Islet of Langerhans (tissue), 1 donor: ENCODE results near the gene CLEC4C.

Experiments
- FAIRE-seq: peaks from one replicate; lab custom pipeline; 2011; peaks lifted over from hg19 to GRCh38; lab: Jason Lieb, UNC

CLEC4C gene

DNA sequence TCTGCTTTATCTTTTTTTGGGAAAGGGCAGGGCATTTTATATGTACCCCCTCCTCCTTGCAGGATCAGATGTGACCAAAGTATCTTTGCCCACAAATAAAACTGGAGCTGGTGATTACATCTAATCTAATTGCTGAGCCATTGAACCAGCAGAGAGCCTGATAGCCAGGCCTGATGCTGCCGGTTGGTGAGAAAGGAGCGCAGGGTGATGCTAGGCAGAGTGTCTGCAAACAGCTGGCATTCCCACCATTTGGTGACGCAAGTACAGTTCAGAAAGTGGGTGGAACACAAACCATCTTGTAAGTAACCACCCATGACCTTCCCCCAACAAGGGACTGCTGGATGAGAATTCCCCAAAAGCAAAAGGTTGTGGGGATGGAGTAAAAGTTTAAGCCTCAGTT, 23.2 kb downstream of the CLEC4C start:
- FAIRE-seq, result no peak

DNA sequence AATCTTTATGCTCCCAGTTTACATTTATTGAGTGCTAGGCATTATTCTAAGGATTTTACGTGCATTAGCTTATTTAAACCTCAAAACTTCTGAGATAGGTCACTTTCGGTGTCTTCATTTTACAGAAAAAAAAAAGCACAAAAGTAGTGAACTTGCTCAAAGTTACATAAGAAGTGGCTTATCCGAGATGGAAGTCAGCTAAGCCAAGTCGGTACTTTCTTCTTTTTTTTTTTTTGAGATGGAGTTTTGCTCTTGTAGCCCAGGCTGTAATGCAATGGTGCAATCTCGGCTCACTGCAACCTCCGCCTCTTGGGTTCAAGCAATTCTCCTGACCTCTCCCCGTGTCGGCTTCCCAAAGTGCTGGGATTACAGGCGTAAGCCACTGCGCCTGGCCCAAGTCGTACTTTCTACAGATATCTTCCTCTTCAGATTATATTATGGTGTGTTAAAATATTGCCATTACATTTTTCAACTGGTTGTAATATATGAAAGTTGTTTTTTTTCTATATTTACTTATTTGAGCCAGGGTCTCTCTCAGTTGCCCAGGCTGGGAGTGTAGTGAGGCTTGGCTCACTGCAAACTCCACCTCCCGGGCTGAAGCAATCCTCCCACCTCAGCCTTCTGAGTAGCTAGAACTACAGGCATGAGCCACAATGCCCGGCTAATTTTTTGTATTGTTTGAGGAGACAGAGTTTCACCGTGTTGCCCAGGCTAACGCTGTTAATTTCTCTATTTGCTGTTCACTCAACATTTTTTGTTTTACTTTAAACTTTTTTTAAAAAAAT, 27.0 kb downstream of the CLEC4C start:
- FAIRE-seq, result no peak

DNA sequence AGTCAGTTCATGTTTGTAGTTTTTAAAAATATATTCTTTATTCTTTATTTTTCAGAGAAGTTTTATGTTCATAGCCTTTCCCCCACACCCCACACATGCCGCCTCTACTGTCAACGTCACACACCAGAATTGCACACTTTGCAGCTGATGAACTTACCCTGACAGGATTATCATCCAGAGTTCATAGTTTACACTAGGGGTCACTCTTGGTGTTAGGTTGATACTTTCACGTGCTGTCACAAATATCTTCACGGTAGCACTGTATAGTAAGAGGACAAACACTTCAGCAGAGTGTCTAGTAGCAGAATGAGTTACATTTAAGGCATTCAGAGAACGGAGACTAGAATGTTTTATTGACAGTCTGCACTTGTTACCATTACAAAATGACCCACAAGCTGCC, 30.8 kb downstream of the CLEC4C start:
- no peak for FAIRE-seq

DNA sequence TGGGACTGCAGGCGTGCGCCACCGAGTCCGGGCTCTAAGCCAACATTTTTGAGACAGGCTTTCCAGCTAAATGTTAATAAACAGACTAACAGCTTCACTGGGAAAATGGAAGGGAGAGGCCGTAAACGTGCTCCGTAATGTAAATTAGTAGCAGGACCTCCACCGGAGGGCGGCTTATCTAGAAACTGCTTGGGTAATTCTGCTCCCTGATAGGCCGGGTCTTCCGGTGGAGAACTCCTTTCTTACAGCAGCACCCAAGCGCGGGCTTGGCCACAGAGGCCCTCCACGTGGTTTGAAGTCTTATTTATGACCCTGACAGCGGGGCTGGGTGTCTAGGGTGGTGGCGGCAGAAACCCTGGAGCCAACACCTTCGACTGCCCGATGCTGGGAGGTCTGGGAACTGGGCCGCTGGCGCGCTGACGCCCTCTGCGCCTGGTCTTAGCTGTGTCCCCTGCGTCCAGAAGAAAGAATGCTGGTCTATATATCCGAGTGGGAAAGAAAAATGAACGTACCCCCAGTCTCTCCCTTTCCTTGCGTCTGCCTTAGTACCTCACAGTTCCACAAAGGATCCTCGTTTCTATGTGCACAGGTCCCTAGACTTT, 34.2 kb downstream of the CLEC4C start:
- no peak for FAIRE-seq

DNA sequence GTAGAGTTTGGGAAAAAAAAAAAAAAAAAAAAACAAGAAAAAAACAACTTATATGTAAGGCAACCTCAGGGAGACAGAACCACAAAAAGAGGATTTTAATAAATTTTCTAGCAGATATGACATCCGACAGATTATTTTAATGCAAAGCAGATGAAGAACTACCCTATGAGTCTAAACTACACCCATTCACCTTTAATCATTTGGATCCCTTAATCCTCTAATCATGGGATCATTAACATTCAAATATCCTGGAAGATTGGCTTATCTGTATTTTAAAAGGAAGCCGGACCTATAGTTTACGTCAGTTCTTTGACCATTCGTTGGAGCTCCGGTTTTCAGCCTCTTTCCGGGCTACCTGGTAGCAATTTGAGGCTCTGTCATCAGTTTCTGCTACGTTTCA, 36.0 kb downstream of the CLEC4C start, which contains the start of gene DPPA3:
Gene DPPA3 (plus strand): TSS at position 301 of the 400 bp plus-strand sequence. CDS start 138 bp downstream, outside the sequence.
- no peak for FAIRE-seq

DNA sequence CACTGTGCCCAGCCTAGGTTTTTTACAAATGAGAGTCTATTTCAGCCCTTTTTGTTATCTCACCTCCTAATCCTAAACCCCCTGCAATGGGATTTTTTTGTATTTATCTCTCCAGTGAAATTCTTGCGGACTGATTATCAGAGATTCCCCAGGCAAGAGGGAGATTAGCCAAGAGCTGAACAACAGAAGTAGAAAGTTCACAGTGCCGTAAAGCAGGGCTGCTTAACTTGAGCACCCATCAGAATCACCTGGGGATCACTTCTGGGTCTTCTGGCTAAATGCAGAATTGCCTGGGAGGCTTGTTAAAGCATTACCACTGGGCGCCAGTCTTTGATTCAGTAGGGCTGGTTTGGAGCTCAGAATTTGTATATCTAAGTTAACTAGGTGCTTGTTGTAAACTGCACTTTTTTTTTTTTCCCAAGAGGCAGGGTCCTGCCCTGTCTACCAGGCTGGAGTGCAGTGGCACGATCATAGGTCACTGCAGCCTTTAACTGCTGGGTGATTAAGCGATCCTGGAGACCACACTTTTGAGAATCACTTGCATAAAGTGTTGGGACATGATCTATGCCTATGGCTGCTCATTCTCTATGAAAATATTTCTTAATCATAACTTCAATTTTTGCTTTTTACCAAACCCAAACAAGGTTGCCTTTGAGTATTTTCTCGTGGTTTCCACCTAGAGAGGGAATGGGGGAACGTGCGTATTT, 37.1 kb downstream of the CLEC4C start:
- FAIRE-seq, result no peak

DNA sequence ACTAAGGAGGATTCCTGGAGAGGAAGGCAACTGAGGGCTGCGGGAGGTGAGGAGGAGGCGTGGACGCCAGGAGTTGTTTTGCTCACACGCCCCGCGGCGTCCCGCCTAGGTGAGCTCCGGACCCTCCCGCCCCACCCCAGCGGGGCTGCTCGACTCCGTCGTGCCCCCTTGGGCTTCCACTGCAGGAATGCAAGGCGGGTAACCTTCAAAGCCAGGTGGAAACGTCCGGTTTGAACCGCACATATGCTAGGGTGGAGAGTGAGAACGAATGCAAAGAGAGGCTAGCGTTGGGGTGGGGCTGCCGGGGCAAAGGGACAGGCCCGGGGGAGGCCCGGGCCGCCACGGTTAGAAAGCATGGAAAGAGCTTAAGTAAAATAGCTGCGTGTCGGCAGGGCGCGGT, 41.3 kb downstream of the CLEC4C start:
- FAIRE-seq, result no peak

DNA sequence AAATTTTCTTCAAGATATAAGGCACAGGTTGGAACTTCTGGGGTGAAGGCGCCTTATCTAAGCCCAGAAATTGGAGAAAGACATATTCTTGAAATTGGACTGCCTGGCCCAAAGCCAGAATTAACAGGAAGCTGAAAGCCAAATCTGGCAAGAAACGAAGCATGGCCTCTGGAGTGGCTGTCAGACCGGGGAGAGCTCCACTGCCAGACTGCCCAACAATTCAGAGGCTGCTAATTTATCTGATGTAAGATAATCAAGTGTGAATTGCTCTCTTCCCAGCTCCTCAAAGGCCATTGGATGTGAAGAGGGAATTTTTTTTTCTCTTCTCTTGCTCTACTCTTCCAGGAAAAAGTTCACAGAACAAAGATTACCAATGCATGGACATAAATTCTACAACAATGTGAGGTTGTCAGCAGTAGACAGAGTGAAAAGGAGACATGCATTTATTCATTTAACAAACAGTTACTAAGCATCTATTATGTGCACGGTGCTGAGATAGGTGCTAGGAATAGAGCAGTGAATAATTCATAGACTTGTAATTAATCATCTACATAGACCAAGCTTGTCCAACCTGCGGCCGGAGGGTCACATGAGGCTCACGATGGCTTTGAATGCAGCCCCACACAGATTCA, 51.5 kb downstream of the CLEC4C start, which contains the start of gene GDF3:
Gene GDF3 (minus strand): TSS at position 210 of the 632 bp plus-strand sequence. CDS start 47 bp downstream, at position 163.
- FAIRE-seq, result no peak

DNA sequence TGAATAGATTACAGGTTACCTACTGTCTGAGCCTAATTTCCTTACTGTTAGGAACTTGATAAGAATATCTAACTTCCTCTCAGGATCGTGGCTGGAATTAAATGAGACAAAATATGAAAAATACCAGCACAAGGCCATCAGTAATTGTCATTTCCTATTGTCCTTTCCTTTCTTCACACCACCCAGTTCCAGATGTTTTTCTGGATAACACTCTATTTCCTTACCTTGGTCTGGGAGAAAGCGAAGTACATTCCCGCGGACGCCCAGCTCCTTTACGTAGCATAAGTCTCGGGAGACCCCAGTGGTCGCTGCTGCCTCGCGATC, 52.0 kb downstream of the CLEC4C start:
- no peak for FAIRE-seq

DNA sequence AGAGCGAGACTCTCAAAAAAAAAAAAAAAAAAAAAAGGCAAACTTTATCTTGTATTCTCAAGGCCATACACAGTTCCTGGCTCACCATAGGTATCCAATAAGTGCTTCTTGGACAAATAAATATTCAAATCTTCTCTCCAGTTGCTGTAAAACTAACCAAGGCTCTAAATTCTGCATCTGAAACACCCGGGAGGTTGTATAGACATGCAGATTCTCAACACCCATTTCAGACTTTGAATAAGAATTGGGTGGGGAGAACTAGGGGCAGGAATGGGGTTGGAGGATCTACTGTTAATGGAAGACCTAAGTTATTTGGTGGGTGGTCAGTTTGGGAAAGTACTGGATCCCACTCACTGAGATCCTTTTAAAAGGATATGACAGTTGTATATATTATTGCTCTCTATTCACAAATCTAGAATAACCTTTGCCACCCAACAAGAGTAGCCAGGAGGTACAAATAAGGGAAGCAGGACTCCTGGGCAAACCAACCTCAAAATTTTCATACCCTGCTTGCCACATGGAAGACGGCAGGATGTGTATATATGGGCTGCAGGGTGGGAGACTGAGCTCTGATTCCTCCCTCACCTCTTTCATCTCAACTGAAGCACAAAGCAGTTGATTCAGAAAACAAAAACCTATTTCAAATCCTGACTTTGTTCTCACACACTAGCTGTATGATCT, 52.5 kb downstream of the CLEC4C start:
- no peak for FAIRE-seq

DNA sequence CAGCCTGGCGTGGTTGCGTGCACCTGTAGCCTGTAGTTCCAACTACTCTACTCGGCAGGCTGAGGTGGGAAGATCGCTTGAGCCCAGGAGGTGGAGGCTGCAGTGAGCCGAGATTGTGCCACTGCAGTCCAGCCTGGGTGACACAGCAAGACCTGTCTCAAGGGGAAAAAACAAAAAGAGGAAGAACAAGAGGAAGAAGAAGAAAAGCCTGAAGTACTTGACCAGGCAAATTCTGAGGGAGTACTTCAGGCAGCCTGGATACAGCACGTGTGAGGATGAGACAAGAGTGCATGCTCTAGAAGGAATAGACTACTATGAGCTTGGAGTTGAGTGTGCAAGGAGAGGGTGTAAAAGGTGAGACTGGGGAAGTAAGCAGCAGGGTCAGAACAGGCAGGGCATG, 53.4 kb downstream of the CLEC4C start:
- FAIRE-seq, result no peak

DNA sequence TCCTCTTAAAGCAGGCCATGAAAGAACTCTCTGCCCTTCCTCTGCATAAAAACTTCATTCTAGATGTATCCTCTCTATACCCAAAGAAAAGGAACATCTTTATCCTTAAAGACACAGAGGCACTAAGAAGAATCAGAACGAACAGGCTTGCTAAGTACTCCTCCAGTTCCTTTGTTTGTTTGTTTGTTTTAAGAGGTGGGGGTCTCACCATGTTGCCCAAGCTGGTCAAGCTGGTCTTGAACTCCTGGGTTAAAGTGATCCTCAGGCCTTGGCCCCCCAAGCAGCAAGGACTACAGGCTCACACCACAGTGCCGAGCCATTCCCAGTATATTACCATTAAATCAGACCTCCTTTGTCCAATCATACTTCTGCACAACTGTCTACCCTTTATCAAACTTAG, 65.6 kb downstream of the CLEC4C start:
- FAIRE-seq, result no peak
